Fibroblast of skin of scalp (primary cell): Measurements from ENCODE around the gene IGSF21.

Source experiments
- DNase-seq: peaks from one replicate; pipeline ENCODE4 v3.0.0-alpha.2; 2013

Gene IGSF21

GRCh38 chr1:18120638-18121037 lies 13.0 kb downstream of the IGSF21 start:
- DNase-seq: no peak

- DNase-seq: no peak
Observed at GRCh38 chr1:18121072-18121820, 13.6 kb downstream of the IGSF21 start.

GRCh38 chr1:18123467-18123992 lies 15.9 kb downstream of the IGSF21 start:
- no peak for DNase-seq

GRCh38 chr1:18124977-18125376 lies 17.4 kb downstream of the IGSF21 start:
- no peak for DNase-seq

- no peak for DNase-seq
Observed at GRCh38 chr1:18126616-18127015, 19.0 kb downstream of the IGSF21 start.

GRCh38 chr1:18128298-18128697 lies 20.7 kb downstream of the IGSF21 start:
- no peak for DNase-seq

GRCh38 chr1:18130356-18130755 lies 22.8 kb downstream of the IGSF21 start:
- DNase-seq: no peak

- no peak for DNase-seq
Observed at GRCh38 chr1:18132022-18132710, 24.6 kb downstream of the IGSF21 start.

GRCh38 chr1:18132711-18133541 lies 25.3 kb downstream of the IGSF21 start:
- DNase-seq: no peak

- DNase-seq: peak; percentile 21
Observed at GRCh38 chr1:18134324-18135046, 26.9 kb downstream of the IGSF21 start.

GRCh38 chr1:18137759-18138345 lies 30.3 kb downstream of the IGSF21 start:
- no peak for DNase-seq

- DNase-seq: no peak
Observed at GRCh38 chr1:18139198-18139981, 31.8 kb downstream of the IGSF21 start.

GRCh38 chr1:18140411-18140810 lies 32.8 kb downstream of the IGSF21 start:
- DNase-seq: no peak

- no peak for DNase-seq
Observed at GRCh38 chr1:18141661-18142060, 34.1 kb downstream of the IGSF21 start.

GRCh38 chr1:18142471-18142870 lies 34.9 kb downstream of the IGSF21 start:
- no peak for DNase-seq

GRCh38 chr1:18142969-18143368 lies 35.4 kb downstream of the IGSF21 start:
- DNase-seq: no peak

GRCh38 chr1:18144062-18144461 lies 36.5 kb downstream of the IGSF21 start:
- DNase-seq: no peak

GRCh38 chr1:18144916-18145647 lies 37.5 kb downstream of the IGSF21 start:
- DNase-seq: peak; percentile 71

GRCh38 chr1:18145851-18146618 lies 38.4 kb downstream of the IGSF21 start:
- no peak for DNase-seq

GRCh38 chr1:18146886-18147285 lies 39.3 kb downstream of the IGSF21 start:
- DNase-seq: no peak
